ENCODE measurements around the gene DGKI.
"Not testable (repeated sequence)": the region's sequence is repeated elsewhere in the genome, so short reads cannot be mapped to it uniquely, and the experiment has no call there.

The DGKI gene

DNA sequence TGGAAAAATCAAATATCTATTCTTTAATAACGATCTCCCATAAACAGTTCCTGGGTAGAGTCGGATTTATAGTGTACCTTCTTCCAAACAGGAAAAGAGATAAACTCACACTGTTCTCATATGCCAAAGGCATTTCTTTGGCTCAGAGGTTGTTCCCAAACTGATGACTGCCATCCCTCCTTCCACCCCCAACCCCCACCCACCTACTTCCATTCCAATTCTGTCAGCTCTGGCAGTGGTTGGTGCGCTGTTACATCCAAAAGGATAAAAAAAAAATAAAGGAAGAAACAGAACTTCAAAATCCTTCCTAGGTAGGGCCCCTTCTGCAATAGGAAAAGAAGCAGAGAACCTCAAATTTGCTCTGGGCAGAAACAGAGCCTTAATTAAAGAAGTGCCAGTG is 104.7 kb downstream of the DGKI start:
- DNase-seq (ENCODE audit: low read depth in 2 of 2) = no peak

GRCh38 chr7:137741443-137741842 is 105.3 kb downstream of the DGKI start:
- DNase-seq (ENCODE audit: low read depth in 2 of 2) = no peak

- DNase-seq (ENCODE audit: low read depth in 2 of 2) = no peak
These were observed 112.6 kb downstream of the DGKI start for GRCh38 chr7:137734221-137734620.

- DNase-seq (ENCODE audit: low read depth in 2 of 2) = no peak
These were observed 114.6 kb downstream of the DGKI start for GRCh38 chr7:137732168-137732567.

GRCh38 chr7:137731436-137731835 is 115.3 kb downstream of the DGKI start:
- DNase-seq (ENCODE audit: low read depth in 2 of 2) = no peak

DNA sequence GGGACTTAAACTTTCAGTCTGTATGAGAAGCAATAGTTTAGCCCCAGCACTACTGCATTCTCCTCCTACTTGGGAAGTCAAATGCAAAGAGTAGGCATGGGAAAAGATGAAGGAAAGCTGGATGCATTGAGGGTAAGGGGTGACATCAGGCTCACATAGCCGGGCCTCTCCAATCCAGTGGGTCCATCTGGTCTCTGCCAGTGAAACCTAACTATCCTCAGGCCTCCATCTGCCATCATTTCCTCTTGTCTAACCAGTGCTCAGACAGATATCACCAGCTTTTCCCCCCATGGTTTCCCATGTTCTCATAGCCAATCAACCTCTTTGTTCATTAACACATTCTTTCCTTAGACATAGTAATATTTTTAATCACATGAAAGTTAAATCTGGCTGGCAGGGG is 118.3 kb downstream of the DGKI start:
- DNase-seq (ENCODE audit: low read depth in 2 of 2) = no peak

DNA sequence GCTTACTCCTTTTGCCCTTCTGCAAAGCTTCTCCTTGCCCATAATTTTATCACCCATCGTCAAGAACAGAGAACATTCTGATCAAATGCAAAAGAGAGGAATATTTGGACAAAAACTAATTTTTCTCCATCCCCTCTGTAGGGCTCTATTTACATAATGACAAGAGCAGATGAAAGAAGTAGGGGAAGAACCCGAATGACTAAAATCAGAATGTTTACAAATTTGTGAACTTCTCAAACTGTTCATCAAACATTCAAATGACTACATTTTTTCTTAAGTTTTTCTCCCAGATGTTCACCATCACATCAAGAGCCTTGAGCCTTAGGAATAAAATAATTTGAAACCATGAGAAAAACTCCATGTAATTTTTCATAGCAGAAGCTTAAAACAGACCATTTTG is 119.4 kb downstream of the DGKI start:
- DNase-seq (ENCODE audit: low read depth in 2 of 2) = no peak

DNA sequence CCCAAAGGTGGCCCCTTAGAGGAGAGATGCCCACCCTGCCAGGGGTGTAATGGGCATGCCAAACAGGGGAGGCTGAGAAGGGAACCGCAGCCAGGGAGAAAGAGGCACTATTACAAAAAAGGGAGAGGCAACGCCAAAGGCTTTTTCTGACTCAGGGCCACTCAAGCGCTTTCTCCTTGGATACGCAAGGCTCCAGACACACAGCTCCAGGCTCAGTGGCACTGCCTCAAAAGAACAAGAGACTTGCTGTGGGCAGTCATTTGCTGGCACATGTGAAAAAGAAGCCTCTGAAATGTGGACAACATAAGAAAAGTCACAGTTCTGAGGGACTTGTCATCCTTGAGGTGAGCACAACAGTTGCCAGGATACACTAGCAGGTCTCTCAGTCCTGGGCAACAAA is 128.4 kb downstream of the DGKI start:
- no peak for DNase-seq (ENCODE audit: low read depth in 2 of 2)

DNA sequence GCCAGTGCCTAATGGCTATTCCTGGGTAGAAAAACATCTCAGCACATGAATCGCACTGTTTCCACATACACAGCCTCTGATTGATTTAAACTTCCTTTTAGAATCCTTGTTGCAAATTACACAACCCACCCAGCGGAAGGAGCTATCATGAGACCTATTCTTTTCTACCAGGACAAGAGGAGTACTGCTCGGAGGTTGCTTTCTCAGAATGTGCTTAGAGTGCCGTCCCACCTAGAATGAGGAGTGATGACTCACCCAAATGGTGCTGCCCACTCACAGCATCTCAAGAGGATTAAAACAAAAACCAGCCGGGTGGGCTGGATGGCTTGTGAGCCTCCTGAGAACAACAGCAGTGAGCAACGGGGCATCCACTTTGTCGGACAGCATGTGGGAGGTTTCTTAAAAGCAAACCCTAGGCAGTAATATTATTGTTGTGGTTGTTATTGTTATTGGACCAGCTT is 128.9 kb downstream of the DGKI start:
- no peak for DNase-seq (ENCODE audit: low read depth in 2 of 2)

DNA sequence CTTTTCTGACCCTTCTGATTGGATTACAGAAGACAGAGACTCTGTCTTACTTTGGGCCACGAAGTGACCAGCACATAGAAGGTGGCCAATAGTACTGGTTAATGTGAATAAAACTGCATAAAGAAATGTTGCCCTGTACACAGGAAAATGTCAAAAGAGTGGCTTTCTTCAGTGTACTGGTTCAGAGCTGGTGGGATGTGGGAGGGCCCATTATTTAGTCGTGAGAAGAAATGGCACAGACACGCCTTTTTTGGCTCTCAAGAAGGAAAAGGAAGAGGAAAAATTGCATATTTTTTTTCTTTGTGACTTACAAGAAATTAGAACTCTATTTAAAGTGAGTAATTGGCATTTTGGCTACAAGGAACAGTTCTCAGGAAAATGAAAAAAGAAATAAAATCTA is 129.7 kb downstream of the DGKI start:
- DNase-seq (ENCODE audit: low read depth in 2 of 2) = no peak

DNA sequence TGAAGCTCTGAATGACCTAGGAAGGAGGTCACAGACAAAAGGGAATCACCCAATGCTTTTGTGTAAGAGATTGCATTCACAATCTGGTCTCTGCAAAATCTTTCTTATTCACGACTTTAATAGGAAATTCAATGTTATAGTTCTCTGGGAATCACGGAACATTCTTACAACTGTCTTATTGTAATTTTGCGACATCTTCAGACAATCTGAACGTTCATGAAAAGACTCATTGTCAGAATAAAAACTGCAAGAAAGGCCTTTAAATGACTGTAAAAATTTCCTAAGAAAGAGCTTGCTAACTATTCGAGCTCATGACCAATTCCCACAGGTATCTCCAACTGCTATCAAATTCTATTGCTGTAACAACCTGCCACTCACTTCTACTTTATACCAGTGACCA is 130.7 kb downstream of the DGKI start:
- DNase-seq (ENCODE audit: low read depth in 2 of 2) = no peak

- DNase-seq (ENCODE audit: low read depth in 2 of 2) = no peak
These were observed 131.2 kb downstream of the DGKI start for GRCh38 chr7:137715533-137715932.

DNA sequence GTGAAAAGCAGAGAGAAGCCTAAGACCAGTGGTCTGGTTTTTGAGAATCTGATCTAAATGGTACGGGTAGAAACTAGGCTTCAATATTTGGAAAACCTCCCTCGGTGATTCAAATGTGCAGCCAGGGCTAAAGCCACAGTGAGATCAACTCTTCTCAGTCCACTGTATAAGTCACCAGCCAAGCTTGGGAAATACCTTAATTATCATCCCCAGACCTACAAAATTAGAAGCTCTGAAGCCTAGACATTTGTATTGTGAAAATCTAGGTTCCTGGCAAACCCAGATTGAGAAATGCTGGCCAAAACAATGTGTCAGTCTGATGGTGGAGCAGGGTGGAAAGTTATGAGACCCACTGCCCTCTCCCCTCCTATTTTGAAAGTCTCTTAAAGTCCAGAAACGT is 131.7 kb downstream of the DGKI start:
- DNase-seq (ENCODE audit: low read depth in 2 of 2) = no peak

DNA sequence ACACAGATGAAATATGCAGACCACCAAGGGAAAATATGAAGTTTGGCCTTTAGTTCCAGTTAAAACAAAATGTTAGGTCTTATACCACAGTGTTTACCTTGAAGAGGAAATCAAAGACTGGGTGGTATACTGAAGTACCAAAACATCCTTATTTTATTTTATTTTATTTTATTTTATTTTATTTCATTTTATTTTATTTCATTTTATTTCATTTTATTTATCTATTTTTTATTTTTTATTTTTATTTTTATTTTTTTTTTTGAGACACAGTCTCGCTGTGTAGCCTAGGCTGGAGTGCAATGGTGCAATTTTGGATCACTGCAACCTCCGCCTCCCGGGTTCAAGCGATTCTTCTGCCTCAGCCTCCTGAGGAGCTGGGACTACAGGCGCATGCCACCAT is 140.4 kb downstream of the DGKI start:
- DNase-seq (ENCODE audit: low read depth in 2 of 2) = not testable (repeated sequence)

GRCh38 chr7:137704723-137705122 is 142.1 kb downstream of the DGKI start:
- DNase-seq (ENCODE audit: low read depth in 2 of 2) = no peak

DNA sequence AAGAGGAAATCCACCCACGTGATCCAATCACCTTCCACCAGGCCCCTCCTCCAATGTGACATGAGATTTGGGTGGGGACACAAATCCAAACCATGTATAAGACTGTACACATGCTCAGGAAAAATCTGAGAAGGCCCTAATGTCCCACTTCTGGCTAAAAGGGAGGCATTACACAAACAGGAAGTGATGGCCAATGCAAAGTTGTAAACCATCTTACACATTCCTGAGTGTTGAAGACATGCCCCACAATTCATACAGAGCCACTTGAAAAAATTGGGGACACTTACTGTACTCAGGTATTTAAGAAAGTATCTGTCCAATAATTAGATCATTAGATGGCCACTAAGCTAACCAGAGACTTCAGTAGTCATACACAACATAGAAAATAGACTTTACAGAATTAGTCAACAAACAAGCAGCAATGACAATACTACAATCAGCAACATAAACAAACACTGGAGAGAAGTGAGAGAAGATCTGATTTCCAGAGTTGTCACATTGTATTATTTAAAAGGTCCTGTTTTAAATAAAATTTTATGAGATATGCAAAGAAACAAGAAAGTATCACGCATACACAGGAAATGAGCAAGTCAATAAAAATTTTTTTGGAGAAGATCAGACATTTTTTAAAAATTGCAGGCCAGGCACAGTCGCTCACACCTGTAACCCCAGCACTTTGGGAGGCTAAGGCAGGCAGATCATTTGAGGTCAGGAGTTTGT is 143.3 kb downstream of the DGKI start:
- no peak for DNase-seq (ENCODE audit: low read depth in 2 of 2)

DNA sequence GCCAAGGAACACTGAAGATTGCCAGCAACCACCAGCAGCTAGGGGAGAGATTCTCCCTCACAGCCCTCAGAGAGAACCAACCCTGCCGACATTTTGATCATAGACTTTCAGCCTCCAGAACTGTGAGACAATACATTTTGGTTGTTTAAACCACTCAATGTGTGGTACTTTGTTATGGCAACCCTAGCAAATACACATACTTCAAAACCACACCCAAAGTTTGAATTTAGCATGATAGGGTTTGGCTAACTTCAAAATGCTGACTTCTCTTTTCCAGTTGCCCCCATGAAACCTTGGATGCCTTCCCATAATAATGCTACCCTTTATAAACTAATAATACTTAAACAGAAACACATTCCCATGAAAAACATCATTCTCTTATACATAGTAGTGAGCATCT is 149.8 kb downstream of the DGKI start:
- no peak for DNase-seq (ENCODE audit: low read depth in 2 of 2)

- DNase-seq (ENCODE audit: low read depth in 2 of 2) = no peak
These were observed 150.4 kb downstream of the DGKI start for GRCh38 chr7:137696376-137696775.

- DNase-seq (ENCODE audit: low read depth in 2 of 2) = no peak
These were observed 150.8 kb downstream of the DGKI start for GRCh38 chr7:137695942-137696341.

DNA sequence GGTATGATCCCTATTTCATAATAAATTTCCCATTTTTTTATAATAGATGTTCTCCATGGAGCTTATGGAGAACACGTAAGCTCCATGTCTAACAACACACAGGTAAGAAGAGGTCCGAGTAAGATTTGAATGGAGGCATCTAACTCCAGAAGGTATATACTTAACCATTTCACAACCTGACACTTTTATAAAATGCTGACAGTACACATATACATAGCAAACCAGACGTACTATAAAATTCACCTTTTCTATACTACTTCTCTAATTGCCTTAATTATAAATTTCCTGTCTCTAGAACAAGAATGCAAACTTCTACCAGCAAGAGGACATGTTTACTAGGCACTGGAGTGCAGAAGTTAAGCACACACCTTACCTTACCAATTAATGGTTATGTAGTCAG is 151.3 kb downstream of the DGKI start:
- no peak for DNase-seq (ENCODE audit: low read depth in 2 of 2)

DNA sequence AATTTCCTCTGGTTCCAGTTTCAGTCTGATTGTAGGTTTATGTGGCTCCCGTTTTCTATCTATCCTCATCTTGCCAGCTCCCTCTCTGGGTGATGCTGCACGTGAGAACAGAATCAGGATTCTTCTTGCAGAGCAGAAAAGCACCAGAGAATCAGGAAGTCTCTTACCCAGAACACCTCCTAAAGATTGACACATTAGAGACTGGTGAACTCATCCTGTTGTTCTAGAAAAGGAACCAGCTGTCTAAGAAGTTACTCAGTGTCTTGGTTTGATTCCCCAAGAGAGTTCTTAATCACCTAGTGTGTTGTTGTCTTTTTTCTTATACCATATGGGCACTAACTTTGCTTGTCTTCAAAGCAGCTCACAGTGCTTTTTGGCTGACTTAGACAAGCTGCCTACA is 152.4 kb downstream of the DGKI start:
- no peak for DNase-seq (ENCODE audit: low read depth in 2 of 2)

GRCh38 chr7:137692399-137692798 is 154.4 kb downstream of the DGKI start:
- no peak for DNase-seq (ENCODE audit: low read depth in 2 of 2)

GRCh38 chr7:137691566-137691965 is 155.2 kb downstream of the DGKI start:
- no peak for DNase-seq (ENCODE audit: low read depth in 2 of 2)

DNA sequence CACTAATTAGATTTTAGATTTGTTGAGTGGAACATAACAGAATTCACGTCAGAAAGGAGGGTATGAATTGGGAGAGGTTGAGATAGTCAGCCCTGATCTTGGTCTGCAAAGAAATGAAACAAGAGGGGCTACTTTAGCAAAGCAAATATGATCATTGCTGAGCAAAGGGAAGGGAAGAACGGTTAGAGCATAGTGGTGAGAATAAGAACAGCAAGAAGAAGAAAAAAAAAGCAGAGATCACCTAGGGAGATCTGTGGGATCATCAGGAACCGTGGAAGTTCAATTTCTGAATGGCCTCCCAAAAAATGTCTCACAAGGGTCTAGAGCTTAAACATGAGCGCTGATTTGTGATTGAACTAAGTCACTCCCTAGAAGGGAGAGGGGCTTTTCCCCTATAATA is 156.1 kb downstream of the DGKI start:
- DNase-seq (ENCODE audit: low read depth in 2 of 2) = no peak

All from stimulated activated CD4-positive, alpha-beta T cell treated with anti-CD3 and anti-CD28 coated beads, Interleukin-1b, Interleukin-23, amount 100 ng/mL, for 4 hours (primary cell).